Anterior cingulate cortex (tissue), 58 donors: ENCODE data around the gene TULP4.
A peak's percentile ranks its signal among the peaks of the same experiment; 100 is the strongest.
"Not testable (repeated sequence)": the region's sequence is repeated elsewhere in the genome, so short reads cannot be mapped to it uniquely, and the experiment has no call there.

Source experiments
- DNase-seq, 58 donors: peaks; one replicate each; lab custom pipeline; 2025; lab: John Stamatoyannopoulos, UW

Gene TULP4

GRCh38 chr6:158452191-158452590 is 139.9 kb downstream of the TULP4 start:
- DNase-seq = no peak

GRCh38 chr6:158457131-158457530 is 144.9 kb downstream of the TULP4 start:
- DNase-seq = no peak

- no peak for DNase-seq
Observed at GRCh38 chr6:158457616-158458278, 145.5 kb downstream of the TULP4 start.

GRCh38 chr6:158459726-158460125 is 147.5 kb downstream of the TULP4 start:
- DNase-seq = no peak

GRCh38 chr6:158460602-158461169 is 148.4 kb downstream of the TULP4 start:
- DNase-seq = no peak

GRCh38 chr6:158461954-158462353 is 149.7 kb downstream of the TULP4 start:
- DNase-seq = no peak

- DNase-seq = no peak
Observed at GRCh38 chr6:158464483-158464882, 152.2 kb downstream of the TULP4 start.

- DNase-seq = no peak
Observed at GRCh38 chr6:158465257-158465656, 153.0 kb downstream of the TULP4 start.

GRCh38 chr6:158465747-158466146 is 153.5 kb downstream of the TULP4 start:
- DNase-seq = no peak

GRCh38 chr6:158467923-158468322 is 155.7 kb downstream of the TULP4 start:
- no peak for DNase-seq

GRCh38 chr6:158468666-158469065 is 156.4 kb downstream of the TULP4 start:
- DNase-seq = no peak

GRCh38 chr6:158470023-158470422 is 157.8 kb downstream of the TULP4 start:
- not testable (repeated sequence) for DNase-seq

GRCh38 chr6:158471339-158471738 is 159.1 kb downstream of the TULP4 start:
- DNase-seq = no peak

GRCh38 chr6:158472447-158472846 is 160.2 kb downstream of the TULP4 start:
- DNase-seq = no peak

- peak in 3 of 58 donors; percentile 8 to 18 (median 17) for DNase-seq
Observed at GRCh38 chr6:158474961-158475343, 162.7 kb downstream of the TULP4 start.

GRCh38 chr6:158475344-158476302 is 163.4 kb downstream of the TULP4 start:
- peak in 9 of 58 donors; percentile 4 to 30 (median 22) for DNase-seq

- DNase-seq = no peak
Observed at GRCh38 chr6:158476389-158476788, 164.1 kb downstream of the TULP4 start.

GRCh38 chr6:158477722-158478121 is 165.5 kb downstream of the TULP4 start:
- DNase-seq = not testable (repeated sequence)

GRCh38 chr6:158480989-158481388 is 168.7 kb downstream of the TULP4 start:
- no peak for DNase-seq

GRCh38 chr6:158481690-158482473 is 169.6 kb downstream of the TULP4 start:
- DNase-seq = peak in 3 of 58 donors; percentile 5 to 46 (median 30)
